Stimulated activated CD4-positive, alpha-beta T cell treated with anti-CD3 and anti-CD28 coated beads, Interleukin-2, amount 100 ng/mL, for 48 hours (primary cell): ENCODE measurements around the gene SPEG.

Source experiments
- DNase-seq, 2 donors: peaks; one replicate each; pipeline ENCODE4 v3.0.0-alpha.2; 2020

SPEG gene

GRCh38 chr2:219499555-219499954, 64.9 kb downstream of the SPEG start:
- DNase-seq = no peak

GRCh38 chr2:219500135-219500534, 65.5 kb downstream of the SPEG start:
- DNase-seq = no peak

DNA sequence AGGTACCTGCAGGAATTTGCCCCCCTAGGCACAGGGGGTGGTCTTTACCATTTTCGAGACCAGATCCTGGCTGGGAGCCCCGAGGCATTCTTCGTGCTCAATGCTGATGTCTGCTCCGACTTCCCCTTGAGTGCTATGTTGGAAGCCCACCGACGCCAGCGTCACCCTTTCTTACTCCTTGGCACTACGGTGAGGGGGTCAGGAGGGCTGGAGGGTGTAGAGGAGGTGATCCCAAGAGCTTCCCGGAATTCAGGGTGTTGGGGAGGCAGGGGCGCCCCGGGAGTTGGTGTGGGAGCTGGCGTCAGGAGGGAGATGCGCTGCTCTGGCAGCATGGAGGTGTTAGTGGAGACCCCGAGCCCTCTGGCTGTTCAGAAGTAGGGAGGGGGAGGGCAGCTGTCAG, 67.2 kb downstream of the SPEG start:
- no peak for DNase-seq

- no peak for DNase-seq
These were observed 68.0 kb downstream of the SPEG start for GRCh38 chr2:219502618-219503017.

DNA sequence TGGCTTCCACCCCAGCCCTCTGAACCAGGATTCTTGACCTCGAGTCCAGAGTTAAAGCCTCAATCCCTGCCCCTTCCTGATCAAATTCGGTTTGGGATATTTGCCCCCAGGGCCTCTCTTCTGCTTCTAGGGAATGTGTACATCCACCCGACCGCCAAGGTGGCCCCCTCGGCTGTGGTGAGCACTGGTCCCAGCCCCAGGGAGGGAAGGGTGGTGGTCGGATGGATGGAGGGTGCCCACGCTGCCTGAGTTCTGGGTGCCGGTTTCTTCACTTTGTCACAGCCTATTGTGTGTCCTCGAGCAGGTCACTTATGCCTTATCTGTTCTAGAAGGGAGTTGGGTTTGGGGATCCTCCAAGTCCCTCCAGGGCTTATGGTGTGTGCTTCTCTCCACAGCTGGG, 70.9 kb downstream of the SPEG start:
- no peak for DNase-seq

- DNase-seq = no peak
These were observed 71.6 kb downstream of the SPEG start for GRCh38 chr2:219506153-219506801.

GRCh38 chr2:219506802-219507526, 72.3 kb downstream of the SPEG start:
- no peak for DNase-seq

DNA sequence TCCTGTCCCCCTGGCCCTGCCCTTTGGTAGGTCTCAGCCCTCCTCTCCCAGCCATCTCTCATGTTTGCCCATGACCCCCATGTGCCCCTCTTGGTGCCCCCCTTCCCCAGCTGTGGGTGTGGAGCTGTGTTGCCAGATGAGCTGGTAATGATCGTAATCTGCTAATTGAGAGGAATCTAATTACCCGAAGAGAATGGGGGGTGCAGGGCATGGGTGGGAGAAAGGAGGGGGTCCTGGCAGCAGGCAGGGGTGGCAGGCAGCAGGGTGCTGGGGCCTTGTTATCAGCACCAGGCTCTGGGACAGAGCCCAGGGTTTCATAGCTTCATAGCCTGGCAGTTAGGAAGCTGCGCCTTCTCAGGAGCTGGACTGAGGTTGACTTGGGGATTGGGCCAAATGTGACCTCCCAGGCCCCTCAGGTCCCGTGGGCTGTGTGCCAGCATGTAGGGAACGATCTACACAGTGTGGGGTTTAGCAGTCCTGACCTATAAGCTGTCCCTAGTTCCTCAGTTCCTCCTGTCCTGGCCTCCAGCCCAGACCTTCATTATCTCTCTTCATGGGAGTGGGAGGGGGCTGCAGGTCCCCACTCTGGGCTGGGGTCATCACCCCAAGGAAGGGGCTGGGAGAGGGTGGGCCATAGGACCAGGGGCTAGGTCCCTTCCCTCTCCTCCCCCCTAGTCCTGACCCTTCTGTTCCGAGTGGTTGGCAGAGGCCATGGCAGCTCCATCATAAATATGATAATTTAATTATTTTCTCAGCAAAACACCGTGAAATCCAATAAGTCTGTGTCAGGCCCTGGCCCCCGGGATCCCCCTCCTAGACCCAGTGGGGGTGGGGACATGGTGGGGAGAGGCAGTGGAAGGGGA, 73.2 kb downstream of the SPEG start:
- DNase-seq = no peak

GRCh38 chr2:219508444-219508734, 73.7 kb downstream of the SPEG start:
- DNase-seq = no peak

- DNase-seq = no peak
These were observed 74.5 kb downstream of the SPEG start for GRCh38 chr2:219508971-219509779.

DNA sequence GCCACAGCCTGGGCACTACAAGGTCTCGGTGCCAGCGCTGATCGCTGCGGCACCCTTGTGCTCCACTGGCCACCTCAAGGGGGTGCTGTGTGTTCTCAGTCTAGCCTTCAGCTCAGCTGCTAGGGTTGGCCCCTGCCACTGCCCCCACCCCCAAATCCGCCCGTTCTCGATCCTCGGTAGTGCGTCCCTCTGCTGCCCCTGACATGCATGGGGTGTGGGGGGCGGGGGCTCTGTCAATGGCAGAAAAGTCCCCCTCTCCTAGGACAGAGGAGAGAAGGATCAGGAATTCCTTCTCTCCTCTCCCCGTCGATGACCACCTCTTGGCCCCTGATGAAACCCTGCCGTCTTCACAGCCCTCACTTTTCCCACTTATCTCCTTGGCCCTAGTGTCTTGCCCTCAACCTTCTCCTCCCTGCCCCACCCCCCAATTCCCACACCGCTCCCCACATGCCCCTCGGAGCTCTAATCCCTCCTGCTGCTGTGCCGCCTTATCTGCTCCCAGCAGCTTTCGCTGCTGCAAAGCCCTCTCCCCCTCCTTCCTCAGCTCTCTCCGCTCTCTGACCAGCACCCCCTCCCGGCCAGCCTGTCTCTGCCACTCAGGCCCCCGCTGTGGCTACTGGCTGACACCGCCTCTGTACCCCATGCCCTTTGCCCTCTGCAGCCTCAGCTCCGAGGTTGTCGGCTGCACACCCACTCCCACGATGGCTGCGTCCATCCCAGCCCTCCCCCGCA, 75.3 kb downstream of the SPEG start:
- DNase-seq = peak; percentile 41 to 55

GRCh38 chr2:219510512-219511135, 76.0 kb downstream of the SPEG start:
- DNase-seq = no peak

GRCh38 chr2:219511547-219512325, 77.1 kb downstream of the SPEG start:
- DNase-seq = no peak

GRCh38 chr2:219512524-219513216, 78.0 kb downstream of the SPEG start:
- DNase-seq = no peak

GRCh38 chr2:219513787-219514186, 79.1 kb downstream of the SPEG start:
- no peak for DNase-seq

GRCh38 chr2:219514196-219514761, 79.6 kb downstream of the SPEG start, which contains the start of gene ASIC4:
TSS of gene ASIC4 (plus strand) at chr2:219514482. CDS start at chr2:219514725, 243 bp downstream.
- no peak for DNase-seq

- no peak for DNase-seq
These were observed 80.2 kb downstream of the SPEG start for GRCh38 chr2:219514836-219515235.

- DNase-seq = no peak
These were observed 81.4 kb downstream of the SPEG start for GRCh38 chr2:219515874-219516629.

DNA sequence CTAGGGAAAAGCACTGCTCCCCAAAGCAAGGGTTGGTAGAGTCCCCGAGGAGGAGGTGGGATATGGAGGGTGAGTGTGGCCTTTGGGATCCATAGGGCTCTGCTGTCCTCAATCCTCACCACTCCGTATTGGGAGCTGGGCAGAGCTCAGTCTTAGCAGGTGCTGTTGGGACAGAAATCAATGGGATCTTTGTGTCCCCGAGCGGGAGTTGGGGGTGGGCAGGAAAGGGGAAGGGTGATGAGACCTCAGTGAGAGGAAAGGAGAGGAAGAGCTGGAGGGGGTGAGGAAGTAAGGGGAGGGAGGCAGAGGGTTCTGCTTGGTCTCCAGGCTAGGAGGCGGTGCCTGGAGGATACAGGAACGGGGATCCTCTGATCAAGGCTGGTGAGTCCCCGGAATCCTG, 82.2 kb downstream of the SPEG start:
- DNase-seq = no peak
